Activated B cell treated with CpG ODN at 0.5 μM for 24 hours (primary cell): Measurements from ENCODE around the gene PLCB1. TPM values are rescaled to one million over a fixed set of nuclear protein-coding genes. Genes with fewer than 3 reads are reported as not detected.

Source experiments
- ATAC-seq: fragments of 200-7000 bp; cut with Tn5 transposase; one replicate; pipeline ENCODE4 v1.10.0; 2021; ENCODE audit warnings: low read depth, mild to moderate bottlenecking, moderate library complexity
- CTCF ChIA-PET: fragments of 350-600 bp; sonication (Branson Sonifier 250); formaldehyde crosslinking; loops from one replicate; lab custom pipeline; 2021; ENCODE audit warnings: antibody characterized with exemption; lab: Charles Lee
- POLR2A ChIA-PET: fragments of 350-600 bp; sonication (Branson Sonifier 250); formaldehyde crosslinking; loops from one replicate; lab custom pipeline; 2021; ENCODE audit warnings: antibody characterized with exemption; lab: Charles Lee
- DNase-seq: peaks from one replicate; pipeline ENCODE4 v3.0.0; 2022
- H3K27ac Mint-ChIP-seq: one replicate; pipeline ENCODE4 v1.8.0; 2020; ENCODE audit warnings: mixed read lengths
- H3K27me3 Mint-ChIP-seq: one replicate; pipeline ENCODE4 v1.8.0; 2021; ENCODE audit warnings: mixed read lengths
- H3K36me3 Mint-ChIP-seq: one replicate; pipeline ENCODE4 v1.8.0; 2021; ENCODE audit warnings: low read depth, mixed read lengths
- H3K4me1 Mint-ChIP-seq: one replicate; pipeline ENCODE4 v1.8.0; 2021; ENCODE audit warnings: mixed read lengths
- H3K4me3 Mint-ChIP-seq: one replicate; pipeline ENCODE4 v1.8.0; 2020; ENCODE audit warnings: mild to moderate bottlenecking, mixed read lengths
- H3K9me3 Mint-ChIP-seq: one replicate; pipeline ENCODE4 v1.8.0; 2020; ENCODE audit warnings: mixed read lengths
- intact Hi-C: fragments of 100-400 bp; cut with micrococcal nuclease; formaldehyde crosslinking; loops from one replicate; pipeline ENCODE4 v1.15.1; 2024
- total RNA-seq: library from RNA; stranded (reverse); gene quantifications from 2 replicates; pipeline ENCODE4 v1.2.3, GENCODE V29; 2022
- TF ChIP-seq, protein P1 (sequence below): fragments of 200-600 bp; IDR thresholded peaks from one replicate; pipeline ENCODE4 v1.8.0; 2022; ENCODE audit warnings: antibody characterized with exemption, mild to moderate bottlenecking

The PLCB1 gene
- total RNA-seq, 1 donor from 2014 or later, result 0.86 TPM

DNA sequence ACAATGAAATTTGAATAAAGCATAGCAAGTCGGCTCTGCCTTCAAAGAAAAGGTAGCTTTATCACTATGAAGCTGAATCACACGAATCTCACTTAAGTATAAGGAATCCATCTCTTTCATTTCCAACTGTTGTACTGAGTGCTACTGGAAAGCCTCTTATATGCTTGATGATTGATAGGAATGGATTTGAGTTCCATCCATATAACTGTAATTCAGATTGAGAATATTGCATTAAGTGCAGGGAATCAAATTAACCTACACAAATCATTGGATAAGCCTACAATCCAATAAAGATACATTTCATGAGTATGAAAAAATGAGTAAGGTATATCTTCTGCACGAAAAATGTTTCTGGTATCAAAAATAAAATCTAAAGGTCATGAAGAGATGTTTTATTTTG is 492.0 kb downstream of the PLCB1 start:
- TF ChIP-seq, protein P1, sequence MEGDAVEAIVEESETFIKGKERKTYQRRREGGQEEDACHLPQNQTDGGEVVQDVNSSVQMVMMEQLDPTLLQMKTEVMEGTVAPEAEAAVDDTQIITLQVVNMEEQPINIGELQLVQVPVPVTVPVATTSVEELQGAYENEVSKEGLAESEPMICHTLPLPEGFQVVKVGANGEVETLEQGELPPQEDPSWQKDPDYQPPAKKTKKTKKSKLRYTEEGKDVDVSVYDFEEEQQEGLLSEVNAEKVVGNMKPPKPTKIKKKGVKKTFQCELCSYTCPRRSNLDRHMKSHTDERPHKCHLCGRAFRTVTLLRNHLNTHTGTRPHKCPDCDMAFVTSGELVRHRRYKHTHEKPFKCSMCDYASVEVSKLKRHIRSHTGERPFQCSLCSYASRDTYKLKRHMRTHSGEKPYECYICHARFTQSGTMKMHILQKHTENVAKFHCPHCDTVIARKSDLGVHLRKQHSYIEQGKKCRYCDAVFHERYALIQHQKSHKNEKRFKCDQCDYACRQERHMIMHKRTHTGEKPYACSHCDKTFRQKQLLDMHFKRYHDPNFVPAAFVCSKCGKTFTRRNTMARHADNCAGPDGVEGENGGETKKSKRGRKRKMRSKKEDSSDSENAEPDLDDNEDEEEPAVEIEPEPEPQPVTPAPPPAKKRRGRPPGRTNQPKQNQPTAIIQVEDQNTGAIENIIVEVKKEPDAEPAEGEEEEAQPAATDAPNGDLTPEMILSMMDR, result no peak
- ATAC-seq (no peak), DNase-seq (no peak)
- H3K27me3 Mint-ChIP-seq, result no peaks in the 10 kb centered on the region
- no peaks in the 10 kb centered on the region for H3K9me3 Mint-ChIP-seq
- no peaks in the 10 kb centered on the region for H3K4me1 Mint-ChIP-seq
- no peaks in the 10 kb centered on the region for H3K36me3 Mint-ChIP-seq
- intact Hi-C loops, result no loop called here
- ChIA-PET CTCF (no interaction called here), POLR2A (no interaction called here)
- no peak overlapping the region for H3K27ac Mint-ChIP-seq
- H3K4me3 Mint-ChIP-seq, result no peak overlapping the region

DNA sequence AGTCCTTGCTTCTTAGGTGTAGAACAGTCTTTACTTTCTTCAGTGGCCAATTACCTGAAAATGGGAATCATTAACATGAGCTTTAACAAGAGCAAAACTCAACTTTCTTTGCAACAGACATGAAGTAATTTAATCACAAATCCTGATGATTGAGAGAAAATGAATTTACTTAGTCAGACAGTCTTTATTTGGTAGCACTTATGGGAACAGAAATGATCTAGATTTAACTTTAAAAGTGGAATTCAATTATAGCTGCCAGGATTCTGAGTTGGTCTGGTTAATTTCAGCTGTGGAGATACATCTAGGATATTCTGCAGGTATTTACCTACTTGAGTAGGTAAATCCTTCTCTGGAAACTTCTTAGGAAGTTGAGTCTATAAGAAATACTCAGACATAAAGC is 492.6 kb downstream of the PLCB1 start:
- H3K36me3 Mint-ChIP-seq, result no peaks in the 10 kb centered on the region

DNA sequence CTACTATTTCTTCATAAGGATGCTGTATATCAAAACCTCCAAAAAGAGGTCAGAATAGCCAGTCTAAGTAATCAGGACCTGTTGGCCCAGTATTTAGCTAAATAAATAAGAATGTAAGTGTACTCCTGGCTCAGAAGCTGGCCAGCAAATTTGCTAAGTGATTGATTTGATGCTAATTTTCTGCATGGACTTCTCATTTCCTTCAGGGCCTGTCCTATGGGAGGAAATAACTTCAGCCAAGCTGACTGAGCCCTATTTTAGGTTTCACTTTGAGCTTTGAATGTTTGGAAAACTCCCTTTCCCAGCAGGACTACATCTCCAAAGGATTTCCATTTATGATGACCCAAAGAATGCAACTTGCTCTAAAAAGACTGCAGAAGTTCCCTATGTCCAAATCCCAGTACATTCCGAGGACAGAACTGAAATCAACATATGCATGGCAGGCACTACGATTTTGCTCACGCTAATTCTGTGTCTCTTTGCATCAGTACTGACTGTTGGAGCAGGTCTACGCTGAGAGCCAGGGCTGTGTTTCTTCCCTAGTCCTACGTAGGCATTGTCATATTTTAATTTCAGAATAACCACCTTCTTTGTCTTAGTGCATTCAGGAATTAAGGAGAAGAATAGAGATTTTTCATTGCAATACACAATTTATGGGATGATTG is 495.4 kb downstream of the PLCB1 start:
- TF ChIP-seq, protein P1, result no peak
- POLR2A ChIA-PET, result no interaction called here
- intact Hi-C loops, result no loop called here
- Mint-ChIP-seq H3K4me1 (no peaks in the 10 kb centered on the region), H3K27ac (no peak overlapping the region), H3K27me3 (no peaks in the 10 kb centered on the region), H3K9me3 (no peaks in the 10 kb centered on the region), H3K36me3 (no peaks in the 10 kb centered on the region), H3K4me3 (no peak overlapping the region)
- no peak for DNase-seq
- CTCF ChIA-PET, result no interaction called here
- no peak for ATAC-seq

More for the DNA sequence above, 492.6 kb downstream of the PLCB1 start:
- POLR2A ChIA-PET, result no interaction called here
- DNase-seq, result no peak
- TF ChIP-seq, protein P1, result no peak
- Mint-ChIP-seq H3K27ac (no peak overlapping the region), H3K4me3 (no peak overlapping the region), H3K27me3 (no peaks in the 10 kb centered on the region), H3K9me3 (no peaks in the 10 kb centered on the region), H3K4me1 (no peaks in the 10 kb centered on the region)
- ATAC-seq, result no peak
- intact Hi-C loops, result no loop called here
- CTCF ChIA-PET, result no interaction called here

DNA sequence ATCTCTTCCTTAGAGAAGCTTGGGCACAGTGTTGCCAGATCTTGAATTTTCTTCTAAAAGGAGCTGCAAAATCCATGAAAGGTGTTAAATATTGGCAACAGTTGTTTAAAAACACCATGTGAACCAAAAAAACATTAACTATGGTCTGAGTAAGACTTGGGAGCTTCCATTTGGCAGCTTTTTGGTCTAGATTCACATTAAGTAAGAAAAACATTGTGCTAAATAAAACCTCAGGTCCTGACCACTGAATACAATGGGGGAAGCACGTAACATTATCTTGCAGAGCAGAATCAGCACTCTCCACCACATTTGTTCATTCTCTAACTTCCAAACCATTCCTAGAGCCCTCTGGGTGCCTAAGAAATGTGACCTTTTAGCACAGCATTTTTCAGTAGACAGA is 499.2 kb downstream of the PLCB1 start:
- ATAC-seq, result no peak
- Mint-ChIP-seq H3K4me1 (no peaks in the 10 kb centered on the region), H3K27ac (no peak overlapping the region), H3K9me3 (no peaks in the 10 kb centered on the region), H3K4me3 (no peak overlapping the region), H3K27me3 (no peaks in the 10 kb centered on the region), H3K36me3 (no peaks in the 10 kb centered on the region)
- POLR2A ChIA-PET, result no interaction called here
- DNase-seq, result no peak
- TF ChIP-seq, protein P1, result no peak
- CTCF ChIA-PET, result no interaction called here
- intact Hi-C loops, result no loop called here

DNA sequence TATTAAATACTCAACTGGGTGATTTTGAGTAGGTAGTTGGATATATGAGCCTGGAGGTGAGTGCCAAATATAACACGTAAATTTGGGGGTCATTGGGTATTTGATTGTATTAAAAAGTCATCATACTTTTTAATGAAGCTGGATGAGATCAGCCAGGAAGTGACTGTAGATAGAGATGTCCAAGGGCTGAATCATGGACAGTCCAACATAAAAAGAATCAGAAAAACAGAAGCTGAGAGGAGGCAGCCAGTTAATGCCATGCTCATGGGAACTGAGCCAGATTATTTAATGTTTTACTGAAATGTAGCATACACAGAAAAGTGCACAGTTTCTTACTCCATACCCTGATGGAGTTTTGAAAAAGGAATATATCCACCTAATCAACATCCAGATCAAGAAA is 501.3 kb downstream of the PLCB1 start:
- CTCF ChIA-PET, result no interaction called here
- DNase-seq, result no peak

More for the DNA sequence above, 501.3 kb downstream of the PLCB1 start:
- Mint-ChIP-seq H3K9me3 (no peaks in the 10 kb centered on the region), H3K27ac (no peak overlapping the region), H3K27me3 (no peaks in the 10 kb centered on the region), H3K36me3 (no peaks in the 10 kb centered on the region), H3K4me1 (no peaks in the 10 kb centered on the region), H3K4me3 (no peak overlapping the region)
- intact Hi-C loops, result no loop called here
- POLR2A ChIA-PET, result no interaction called here
- TF ChIP-seq, protein P1, result no peak
- no peak for ATAC-seq
